Neutrophil (primary cell): Measurements from ENCODE around the gene CC2D2B.

Experiments
- H3K27ac ChIP-seq: fragments of 200-600 bp; sonication (generic); 2 replicates; pipeline ENCODE4 v1.5.1; 2016; ENCODE audit warnings: mild to moderate bottlenecking, moderate library complexity
- H3K27me3 ChIP-seq: fragments of 200-600 bp; sonication (generic); 2 replicates; pipeline ENCODE4 v1.6.0; 2016; ENCODE audit warnings: mild to moderate bottlenecking
- H3K36me3 ChIP-seq: fragments of 200-600 bp; sonication (generic); 2 replicates; pipeline ENCODE4 v1.5.1; 2017
- H3K4me1 ChIP-seq, 2 experiments: fragments of 200-600 bp in 1 of 2; sonication (generic) in 1 of 2; 1 replicate in 1 of 2; 2 replicates in 1 of 2; pipeline versions ENCODE4 v1.5.1 to v1.6.1; 2013 to 2016; ENCODE audit warnings: low read depth in 1 of 2, low read length in 1 of 2, mild to moderate bottlenecking in 1 of 2, moderate library complexity in 1 of 2; ENCODE audit not compliant: control insufficient read depth in 1 of 2, insufficient read depth in 1 of 2
- H3K4me3 ChIP-seq, 2 experiments: fragments of 200-600 bp in 1 of 2; sonication (generic) in 1 of 2; 1 replicate in 1 of 2; 2 replicates in 1 of 2; pipeline ENCODE4 v1.5.1; 2013 to 2016; ENCODE audit warnings: low read depth in 1 of 2, low read length in 1 of 2, mild to moderate bottlenecking in 1 of 2, moderate library complexity in 1 of 2
- H3K9me3 ChIP-seq: fragments of 200-600 bp; sonication (generic); 2 replicates; pipeline ENCODE4 v1.5.1; 2016
- TF ChIP-seq, protein P1 (sequence below): fragments of 200-600 bp; sonication (generic); IDR thresholded peaks from 2 replicates; pipeline ENCODE4 v1.5.1; 2016; ENCODE audit warnings: antibody characterized with exemption

CC2D2B gene

DNA sequence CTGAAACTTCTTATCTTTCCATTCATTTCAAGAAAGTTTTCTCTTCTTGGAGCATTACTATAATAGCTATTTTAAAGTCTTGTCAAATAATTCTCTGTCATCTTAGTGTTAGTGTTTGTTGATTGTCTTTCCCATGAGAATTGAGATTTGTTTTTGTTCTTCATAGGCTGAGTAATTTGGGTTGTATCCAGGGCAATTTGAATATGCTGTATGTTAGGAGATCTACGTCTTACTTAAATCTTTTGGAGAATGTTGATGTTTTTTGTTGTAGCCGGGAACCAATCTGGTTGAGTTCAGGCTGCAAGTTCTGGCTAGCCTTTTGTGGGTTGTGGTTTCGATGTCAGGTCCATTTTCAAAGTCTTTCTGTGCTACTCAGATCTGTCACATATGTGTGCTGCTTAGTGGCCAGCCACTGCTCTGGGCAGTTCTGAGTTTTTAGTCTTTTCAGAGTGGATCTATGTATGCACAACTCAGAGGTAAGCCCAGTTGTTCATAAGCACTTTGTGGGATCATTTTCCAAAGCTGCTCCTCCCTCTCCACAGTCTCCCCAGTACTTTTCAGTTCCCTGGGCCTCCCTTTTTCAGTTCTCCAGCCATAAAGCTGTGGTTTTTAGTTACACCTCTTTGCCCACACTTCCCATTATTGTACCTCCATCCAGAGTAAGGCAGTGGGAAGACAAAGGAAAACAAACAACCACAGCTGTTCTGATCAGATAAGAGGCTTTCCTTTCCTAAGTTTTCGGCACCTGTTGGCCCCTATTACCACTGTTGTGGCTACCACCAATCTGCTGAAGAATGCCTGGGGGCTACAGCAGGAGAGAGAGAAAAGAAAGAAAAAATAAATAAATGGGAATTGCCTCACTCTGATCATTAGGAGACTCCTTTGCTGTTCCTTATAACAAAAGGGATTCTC is 131.0 kb downstream of the CC2D2B start:
- H3K27ac ChIP-seq, result no peak overlapping the region
- H3K9me3 ChIP-seq, result no peaks in the 10 kb centered on the region
- no peaks in the 10 kb centered on the region for H3K27me3 ChIP-seq
- TF ChIP-seq, protein P1, sequence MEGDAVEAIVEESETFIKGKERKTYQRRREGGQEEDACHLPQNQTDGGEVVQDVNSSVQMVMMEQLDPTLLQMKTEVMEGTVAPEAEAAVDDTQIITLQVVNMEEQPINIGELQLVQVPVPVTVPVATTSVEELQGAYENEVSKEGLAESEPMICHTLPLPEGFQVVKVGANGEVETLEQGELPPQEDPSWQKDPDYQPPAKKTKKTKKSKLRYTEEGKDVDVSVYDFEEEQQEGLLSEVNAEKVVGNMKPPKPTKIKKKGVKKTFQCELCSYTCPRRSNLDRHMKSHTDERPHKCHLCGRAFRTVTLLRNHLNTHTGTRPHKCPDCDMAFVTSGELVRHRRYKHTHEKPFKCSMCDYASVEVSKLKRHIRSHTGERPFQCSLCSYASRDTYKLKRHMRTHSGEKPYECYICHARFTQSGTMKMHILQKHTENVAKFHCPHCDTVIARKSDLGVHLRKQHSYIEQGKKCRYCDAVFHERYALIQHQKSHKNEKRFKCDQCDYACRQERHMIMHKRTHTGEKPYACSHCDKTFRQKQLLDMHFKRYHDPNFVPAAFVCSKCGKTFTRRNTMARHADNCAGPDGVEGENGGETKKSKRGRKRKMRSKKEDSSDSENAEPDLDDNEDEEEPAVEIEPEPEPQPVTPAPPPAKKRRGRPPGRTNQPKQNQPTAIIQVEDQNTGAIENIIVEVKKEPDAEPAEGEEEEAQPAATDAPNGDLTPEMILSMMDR, result no peak
- no peak overlapping the region for H3K4me3 ChIP-seq
- H3K4me1 ChIP-seq, result peaks cover 9 to 10% of the 10 kb centered on the region in 2 experiments
- no peaks in the 10 kb centered on the region for H3K36me3 ChIP-seq

DNA sequence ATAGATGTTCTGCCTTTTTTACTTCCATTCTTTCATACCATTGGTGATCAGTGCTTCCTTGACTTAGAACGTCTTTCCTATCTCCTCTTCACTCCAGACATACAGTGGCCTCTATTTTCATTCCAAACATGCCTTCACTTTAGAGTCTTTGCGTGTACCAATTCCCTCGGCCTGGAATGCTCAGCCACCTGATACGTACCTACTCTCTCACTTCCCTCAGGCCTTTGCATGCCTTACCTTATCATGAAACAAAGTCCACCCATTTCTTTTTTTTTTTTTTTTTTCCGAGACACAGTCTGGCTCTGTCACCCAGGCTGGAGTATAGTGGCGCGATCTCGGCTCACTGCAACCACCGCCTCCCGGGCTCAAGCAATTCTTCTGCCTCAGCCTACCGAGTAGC is 133.4 kb downstream of the CC2D2B start:
- TF ChIP-seq, protein P1, result no peak
- Histone ChIP-seq H3K27me3 (no peaks in the 10 kb centered on the region), H3K9me3 (no peaks in the 10 kb centered on the region), H3K27ac (no peak overlapping the region), H3K4me1 (peaks cover 20 to 22% of the 10 kb centered on the region in 2 experiments), H3K36me3 (no peaks in the 10 kb centered on the region), H3K4me3 (no peak overlapping the region)

DNA sequence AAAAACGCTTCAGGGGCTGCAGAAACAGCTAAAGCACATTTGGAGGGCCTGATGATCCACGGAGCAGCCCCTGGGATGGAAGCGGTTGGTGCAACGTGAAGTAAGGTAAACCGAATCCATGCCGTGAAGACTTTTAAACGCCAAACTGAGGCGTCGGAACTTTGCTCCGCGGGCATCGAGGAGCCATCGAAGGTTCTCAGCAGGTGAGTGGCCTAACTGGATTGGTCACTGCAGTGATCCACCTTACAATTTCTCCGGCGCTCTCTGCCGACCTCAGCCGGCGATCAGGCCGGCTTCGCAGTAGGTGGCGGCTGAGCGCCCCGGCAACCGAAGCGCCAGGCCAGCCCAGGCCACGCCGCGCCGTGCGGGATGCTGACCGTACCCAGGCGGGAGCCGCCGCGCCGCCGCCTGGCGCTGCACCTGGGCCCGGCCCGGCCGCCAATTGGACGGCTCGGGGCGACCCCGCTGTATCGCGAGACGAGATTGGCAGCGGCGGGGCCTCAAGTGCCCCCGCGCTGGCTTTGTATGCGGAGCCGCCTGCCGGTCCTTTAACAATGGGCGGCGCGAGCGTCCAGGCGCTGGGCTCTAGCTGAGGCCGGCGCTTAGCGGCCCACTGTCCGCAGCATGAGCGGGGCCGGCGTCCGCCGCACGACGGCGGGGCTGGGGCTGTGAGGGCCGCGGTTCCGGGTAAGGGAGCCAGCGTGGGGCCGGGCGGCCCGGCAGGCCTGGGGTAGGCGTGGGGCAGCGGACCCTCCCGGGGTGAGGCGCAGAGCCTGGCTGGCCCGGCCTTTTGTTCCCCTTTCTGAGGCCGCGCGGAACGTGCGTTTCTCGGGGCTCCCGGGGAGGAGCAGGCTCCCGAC is 135.5 kb downstream of the CC2D2B start, which contains the start of gene CCNJ:
TSS of gene CCNJ (plus strand) at position 551 of the 860 bp plus-strand sequence. CDS start 811 bp downstream, outside the sequence.
- Histone ChIP-seq H3K9me3 (no peaks in the 10 kb centered on the region), H3K4me1 (peaks cover 20 to 22% of the 10 kb centered on the region in 2 experiments), H3K4me3 (peak within 1 kb of the TSS; percentile 70 to 72), H3K27ac (peak within 1 kb of the TSS; percentile 78), H3K36me3 (no peaks in the 10 kb centered on the region), H3K27me3 (no peaks in the 10 kb centered on the region)
- TF ChIP-seq, protein P1, result no peak

DNA sequence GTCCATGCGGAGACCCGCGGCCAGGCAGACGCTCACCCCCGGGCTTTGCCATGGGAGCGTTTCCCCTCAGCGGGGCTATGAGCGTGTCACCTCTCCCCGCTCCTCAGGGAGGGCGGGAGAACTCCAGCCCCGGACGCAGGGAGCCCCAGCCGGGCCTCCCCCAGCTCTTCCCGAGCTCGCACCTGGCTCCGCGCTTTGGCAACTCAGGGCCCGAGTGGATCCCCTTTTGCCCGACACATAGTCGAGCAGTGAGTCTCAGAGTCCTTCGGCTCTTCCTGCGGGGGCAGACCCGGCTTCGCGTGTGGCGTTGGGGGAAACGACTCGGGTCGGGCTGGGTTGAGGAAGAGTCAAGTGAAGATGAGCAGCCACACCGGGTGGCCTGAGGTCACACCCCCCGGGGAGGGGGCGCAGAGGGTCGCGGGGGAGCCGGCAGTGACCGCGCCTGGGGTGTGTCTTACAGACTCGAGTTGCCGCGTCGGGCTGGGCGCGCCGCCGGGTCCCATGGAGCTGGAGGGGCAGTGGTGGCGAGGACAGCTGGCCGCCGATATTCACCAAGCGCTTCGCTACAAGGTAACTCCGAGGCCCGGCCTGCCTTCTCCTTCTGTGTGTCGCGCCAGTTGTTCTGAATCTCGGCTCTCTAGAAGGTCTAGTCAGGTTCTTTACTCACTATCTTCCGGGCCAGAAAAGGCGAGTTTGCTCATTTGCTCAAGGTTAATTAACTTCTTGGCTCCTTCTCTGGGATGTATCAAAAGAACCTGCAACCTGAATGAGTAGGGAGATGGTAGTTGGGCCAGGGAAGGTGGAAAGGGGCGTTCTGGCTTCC is 136.3 kb downstream of the CC2D2B start:
- TF ChIP-seq, protein P1, result no peak
- peak overlapping the region; percentile 78 for H3K27ac ChIP-seq
- peak overlapping the region; percentile 70 to 72 for H3K4me3 ChIP-seq
- no peaks in the 10 kb centered on the region for H3K36me3 ChIP-seq
- H3K9me3 ChIP-seq, result no peaks in the 10 kb centered on the region
- peaks cover 20 to 22% of the 10 kb centered on the region in 2 experiments for H3K4me1 ChIP-seq
- no peaks in the 10 kb centered on the region for H3K27me3 ChIP-seq

GRCh38 chr10:96044736-96045135 is 137.0 kb downstream of the CC2D2B start:
- H3K27ac ChIP-seq, result peak overlapping the region; percentile 78
- peaks cover 20 to 22% of the 10 kb centered on the region in 2 experiments for H3K4me1 ChIP-seq
- TF ChIP-seq, protein P1, result no peak
- H3K9me3 ChIP-seq, result no peaks in the 10 kb centered on the region
- H3K36me3 ChIP-seq, result no peaks in the 10 kb centered on the region
- no peaks in the 10 kb centered on the region for H3K27me3 ChIP-seq
- peak overlapping the region; percentile 70 to 72 for H3K4me3 ChIP-seq
